Astrocyte (in vitro differentiated cells and primary cell): ENCODE measurements around the gene EOLA2. TPM values are rescaled to one million over a fixed set of nuclear protein-coding genes. Genes with fewer than 3 reads are reported as not detected.
"Not testable (repeated sequence)": the region's sequence is repeated elsewhere in the genome, so short reads cannot be mapped to it uniquely, and the experiment has no call there.

Experiments used
- DNase-seq: peaks from one replicate; pipeline ENCODE4 v3.0.0-alpha.2; 2010; ENCODE audit warnings: low read depth
- FAIRE-seq: peaks from 2 replicates; lab custom pipeline; 2011; peaks lifted over from hg19 to GRCh38; lab: Jason Lieb, UNC
- H2AFZ ChIP-seq: 2 replicates; pipeline ENCODE4 v1.6.0; 2012; ENCODE audit warnings: low read depth, low read length, inconsistent platforms
- H3K27ac ChIP-seq: 2 replicates; pipeline ENCODE4 v1.5.1; 2011; ENCODE audit warnings: low read depth, low read length, inconsistent platforms
- H3K27me3 ChIP-seq: 2 replicates; pipeline ENCODE4 v1.6.0; 2011; ENCODE audit warnings: low read length, inconsistent platforms; ENCODE audit not compliant: insufficient read depth
- H3K36me3 ChIP-seq: 2 replicates; pipeline ENCODE4 v1.5.1; 2011; ENCODE audit warnings: low read length, inconsistent platforms; ENCODE audit not compliant: insufficient read depth
- H3K4me1 ChIP-seq: 2 replicates; pipeline ENCODE4 v1.5.1; 2011; ENCODE audit warnings: low read length, inconsistent platforms; ENCODE audit not compliant: insufficient read depth
- H3K4me2 ChIP-seq: 2 replicates; pipeline ENCODE4 v1.6.0; 2012; ENCODE audit warnings: low read length, inconsistent platforms
- H3K4me3 ChIP-seq: 2 replicates; pipeline ENCODE4 v1.5.1; 2011; ENCODE audit warnings: low read depth, mild to moderate bottlenecking, low read length, inconsistent platforms; ENCODE audit not compliant: insufficient read depth
- H3K79me2 ChIP-seq: 2 replicates; pipeline ENCODE4 v1.6.0; 2012; ENCODE audit warnings: mild to moderate bottlenecking, low read length, inconsistent platforms; ENCODE audit not compliant: insufficient read depth
- H3K9ac ChIP-seq: 2 replicates; pipeline ENCODE4 v1.6.0; 2012; ENCODE audit warnings: mild to moderate bottlenecking, low read length, inconsistent platforms
- H3K9me3 ChIP-seq: 2 replicates; pipeline ENCODE4 v1.5.1; 2012; ENCODE audit warnings: low read depth, mild to moderate bottlenecking, low read length, inconsistent platforms; ENCODE audit not compliant: insufficient read depth
- H4K20me1 ChIP-seq: 2 replicates; pipeline ENCODE4 v1.6.0; 2012; ENCODE audit warnings: low read length, inconsistent platforms; ENCODE audit not compliant: insufficient read depth
- H3K27ac Mint-ChIP-seq: one replicate; pipeline ENCODE4 v1.8.0; 2021; ENCODE audit warnings: mild to moderate bottlenecking, mixed read lengths; ENCODE audit not compliant: unreplicated experiment
- H3K27me3 Mint-ChIP-seq: one replicate; pipeline ENCODE4 v1.8.0; 2021; ENCODE audit warnings: low read depth, mixed read lengths; ENCODE audit not compliant: unreplicated experiment
- H3K36me3 Mint-ChIP-seq: one replicate; pipeline ENCODE4 v1.8.0; 2021; ENCODE audit warnings: low read depth, mixed read lengths; ENCODE audit not compliant: unreplicated experiment
- H3K4me1 Mint-ChIP-seq: one replicate; pipeline ENCODE4 v1.8.0; 2021; ENCODE audit warnings: low read depth, mixed read lengths; ENCODE audit not compliant: unreplicated experiment
- H3K4me3 Mint-ChIP-seq: one replicate; pipeline ENCODE4 v1.8.0; 2021; ENCODE audit warnings: mild to moderate bottlenecking, moderate library complexity, mixed read lengths; ENCODE audit not compliant: unreplicated experiment
- H3K9me3 Mint-ChIP-seq: one replicate; pipeline ENCODE4 v1.8.0; 2021; ENCODE audit warnings: mild to moderate bottlenecking, mixed read lengths; ENCODE audit not compliant: unreplicated experiment
- CTCF ChIP-seq: IDR thresholded peaks from 2 replicates; pipeline ENCODE4 v1.5.1; 2011; ENCODE audit warnings: low read depth, mild to moderate bottlenecking, inconsistent platforms, low read length, moderate library complexity; ENCODE audit not compliant: insufficient read depth
- EZH2 ChIP-seq: IDR thresholded peaks from 2 replicates; pipeline ENCODE4 v1.6.1; 2012; ENCODE audit warnings: mild to moderate bottlenecking, low read length, inconsistent platforms; ENCODE audit not compliant: insufficient read depth
- total RNA-seq: library from RNA; stranded (reverse); gene quantifications from 2 replicates; pipeline ENCODE4 v1.2.1, GENCODE V29; 2021

Gene EOLA2
- total RNA-seq, 1 donor from 2014 or later, result 42.4 TPM

- TF ChIP-seq CTCF (no peak), EZH2 (no peak)
- H3K36me3 ChIP-seq, result no peaks in the 10 kb centered on the region
- DNase-seq (no peak), FAIRE-seq (no peak)
- H3K4me1 ChIP-seq, result no peaks in the 10 kb centered on the region
- no peak overlapping the region for H3K27ac ChIP-seq
- no peak overlapping the region for H3K4me3 Mint-ChIP-seq
- no peak overlapping the region for H3K4me3 ChIP-seq
- no peaks in the 10 kb centered on the region for H3K79me2 ChIP-seq
- H3K4me2 ChIP-seq, result no peak overlapping the region
- no peaks in the 10 kb centered on the region for H3K9me3 ChIP-seq
- H3K27me3 ChIP-seq, result no peaks in the 10 kb centered on the region
- no peaks in the 10 kb centered on the region for H3K36me3 Mint-ChIP-seq
- H3K27ac Mint-ChIP-seq, result no peak overlapping the region
- H2AFZ ChIP-seq, result no peak overlapping the region
- H3K4me1 Mint-ChIP-seq, result peaks cover 4% of the 10 kb centered on the region
- H3K9ac ChIP-seq, result no peak overlapping the region
- no peaks in the 10 kb centered on the region for H4K20me1 ChIP-seq
- no peaks in the 10 kb centered on the region for H3K9me3 Mint-ChIP-seq
- H3K27me3 Mint-ChIP-seq, result no peaks in the 10 kb centered on the region
Measured at GRCh38 chrX:149908308-149908707, 30.0 kb downstream of the EOLA2 start.

- Histone ChIP-seq H3K27ac (no peak overlapping the region), H4K20me1 (no peaks in the 10 kb centered on the region), H3K79me2 (no peaks in the 10 kb centered on the region), H3K9ac (no peak overlapping the region), H3K4me1 (no peaks in the 10 kb centered on the region), H2AFZ (no peak overlapping the region), H3K4me2 (peak overlapping the region; percentile 54), H3K9me3 (no peaks in the 10 kb centered on the region), H3K4me3 (no peak overlapping the region), H3K27me3 (no peaks in the 10 kb centered on the region), H3K36me3 (no peaks in the 10 kb centered on the region)
- TF ChIP-seq CTCF (no peak), EZH2 (no peak)
- no peaks in the 10 kb centered on the region for H3K36me3 Mint-ChIP-seq
- peak overlapping the region; percentile 79 for H3K27ac Mint-ChIP-seq
- H3K27me3 Mint-ChIP-seq, result no peaks in the 10 kb centered on the region
- H3K4me3 Mint-ChIP-seq, result no peak overlapping the region
- FAIRE-seq (no peak), DNase-seq (no peak)
- H3K4me1 Mint-ChIP-seq, result peaks cover 4% of the 10 kb centered on the region
- H3K9me3 Mint-ChIP-seq, result no peaks in the 10 kb centered on the region
Measured at GRCh38 chrX:149903889-149904748, 34.2 kb downstream of the EOLA2 start.

- TF ChIP-seq EZH2, result no peak
- TF ChIP-seq CTCF, result no peak
- H3K27me3 ChIP-seq, result no peaks in the 10 kb centered on the region
- Mint-ChIP-seq H3K4me3 (no peak overlapping the region), H3K27ac (no peak overlapping the region), H3K9me3 (peaks cover 3% of the 10 kb centered on the region), H3K36me3 (no peaks in the 10 kb centered on the region), H3K4me1 (no peaks in the 10 kb centered on the region), H3K27me3 (no peaks in the 10 kb centered on the region)
- no peaks in the 10 kb centered on the region for H3K79me2 ChIP-seq
- no peak overlapping the region for H3K4me2 ChIP-seq
- no peak overlapping the region for H3K9ac ChIP-seq
- no peak overlapping the region for H2AFZ ChIP-seq
- H4K20me1 ChIP-seq, result no peaks in the 10 kb centered on the region
- no peaks in the 10 kb centered on the region for H3K36me3 ChIP-seq
- no peak overlapping the region for H3K27ac ChIP-seq
- H3K9me3 ChIP-seq, result no peaks in the 10 kb centered on the region
- no peak overlapping the region for H3K4me3 ChIP-seq
- no peak for DNase-seq
- no peak for FAIRE-seq
- no peaks in the 10 kb centered on the region for H3K4me1 ChIP-seq
Measured at GRCh38 chrX:149898554-149898953, 39.7 kb downstream of the EOLA2 start.

- H3K27ac Mint-ChIP-seq, H2AFZ ChIP-seq, H3K4me1 Mint-ChIP-seq, H3K4me2 ChIP-seq, H4K20me1 ChIP-seq, H3K9me3 Mint-ChIP-seq, H3K27me3 ChIP-seq, H3K9me3 ChIP-seq, H3K4me3 Mint-ChIP-seq, H3K79me2 ChIP-seq, H3K36me3 ChIP-seq, H3K27ac ChIP-seq, DNase-seq, H3K4me1 ChIP-seq, H3K27me3 Mint-ChIP-seq, H3K4me3 ChIP-seq, H3K36me3 Mint-ChIP-seq, H3K9ac ChIP-seq: not testable (repeated sequence)
- peak; percentile 34 for FAIRE-seq
Measured at GRCh38 chrX:149890828-149891227, 47.5 kb downstream of the EOLA2 start.
